ENCODE results near the gene ARVCF.

Gene ARVCF

DNA sequence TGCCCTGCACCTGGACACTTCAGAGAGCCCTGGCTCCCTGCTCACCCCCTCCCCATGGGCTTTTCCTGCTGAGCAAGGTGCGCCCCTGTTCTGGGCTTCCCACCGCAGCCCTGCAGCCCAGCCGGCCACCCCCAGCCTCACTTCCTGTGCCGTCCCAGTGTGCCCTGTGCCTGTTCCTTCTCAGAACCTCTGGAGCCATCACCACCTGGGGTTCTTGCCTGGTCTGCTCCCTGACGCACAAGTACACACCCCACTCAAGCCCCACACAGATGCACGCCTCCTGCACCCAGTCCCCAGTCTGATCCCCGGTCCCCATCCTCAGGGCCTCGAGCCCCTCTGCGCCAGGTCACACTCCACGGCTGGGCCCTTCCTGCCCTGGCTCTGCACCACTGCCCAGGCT, 39.5 kb upstream of the ARVCF start:
- H3K4me3 Mint-ChIP-seq: no peak overlapping the region
- DNase-seq (no peak), ATAC-seq (no peak)
- no peaks in the 10 kb centered on the region for H3K27me3 Mint-ChIP-seq
- peaks cover 24% of the 10 kb centered on the region for H3K4me1 Mint-ChIP-seq
- no peaks in the 10 kb centered on the region for H3K9me3 Mint-ChIP-seq
- H3K27ac Mint-ChIP-seq: peak overlapping the region in 1 of 2 donors; percentile 80

DNA sequence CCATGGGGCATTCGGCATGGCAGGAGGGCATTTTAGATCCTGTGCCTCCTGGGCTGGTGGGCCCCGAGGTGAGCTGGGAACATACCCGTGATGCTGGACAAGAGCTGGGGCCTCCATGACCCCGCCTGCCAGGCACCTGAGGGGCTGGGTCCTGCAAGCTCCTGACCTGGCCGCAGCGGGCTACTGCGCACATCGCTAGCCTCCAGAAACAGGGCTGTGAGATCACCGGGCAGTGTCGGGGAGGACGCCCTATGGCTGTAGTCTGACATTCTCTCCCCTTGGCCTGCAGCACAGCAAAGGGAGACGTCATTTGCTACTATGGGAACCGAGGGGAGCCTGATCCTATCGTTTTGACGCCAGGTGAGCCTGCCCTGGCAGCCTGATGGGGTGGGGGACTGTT, 39.0 kb upstream of the ARVCF start:
- DNase-seq: no peak
- ATAC-seq: no peak
- no peak overlapping the region for H3K4me3 Mint-ChIP-seq
- H3K4me1 Mint-ChIP-seq: peaks cover 19% of the 10 kb centered on the region
- H3K27ac Mint-ChIP-seq: no peak overlapping the region
- H3K9me3 Mint-ChIP-seq: no peaks in the 10 kb centered on the region
- no peaks in the 10 kb centered on the region for H3K27me3 Mint-ChIP-seq

DNA sequence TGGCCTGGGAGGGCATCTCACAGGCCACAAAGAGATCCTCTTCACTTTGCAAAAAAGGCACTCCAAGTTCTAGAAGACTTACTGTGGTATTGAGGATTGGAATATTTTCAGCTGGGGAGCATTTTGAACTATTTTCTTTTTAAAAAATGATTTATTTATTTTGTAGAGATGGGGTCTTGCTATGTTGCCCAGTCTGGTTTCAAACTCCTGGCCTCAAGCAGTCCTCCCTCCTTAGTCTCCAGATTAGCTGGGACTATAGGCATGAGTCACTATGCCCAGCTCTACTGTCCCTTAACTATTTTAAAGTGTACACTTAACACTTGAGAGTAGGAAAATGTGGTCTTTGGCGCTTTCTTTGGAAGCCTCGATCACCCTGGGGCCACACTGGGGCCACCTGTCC, 38.5 kb upstream of the ARVCF start:
- DNase-seq (no peak), ATAC-seq (no peak)
- no peaks in the 10 kb centered on the region for H3K9me3 Mint-ChIP-seq
- peak overlapping the region in 1 of 2 donors; percentile 69 for H3K27ac Mint-ChIP-seq
- no peaks in the 10 kb centered on the region for H3K27me3 Mint-ChIP-seq
- H3K4me3 Mint-ChIP-seq: no peak overlapping the region
- H3K4me1 Mint-ChIP-seq: peaks cover 19% of the 10 kb centered on the region

DNA sequence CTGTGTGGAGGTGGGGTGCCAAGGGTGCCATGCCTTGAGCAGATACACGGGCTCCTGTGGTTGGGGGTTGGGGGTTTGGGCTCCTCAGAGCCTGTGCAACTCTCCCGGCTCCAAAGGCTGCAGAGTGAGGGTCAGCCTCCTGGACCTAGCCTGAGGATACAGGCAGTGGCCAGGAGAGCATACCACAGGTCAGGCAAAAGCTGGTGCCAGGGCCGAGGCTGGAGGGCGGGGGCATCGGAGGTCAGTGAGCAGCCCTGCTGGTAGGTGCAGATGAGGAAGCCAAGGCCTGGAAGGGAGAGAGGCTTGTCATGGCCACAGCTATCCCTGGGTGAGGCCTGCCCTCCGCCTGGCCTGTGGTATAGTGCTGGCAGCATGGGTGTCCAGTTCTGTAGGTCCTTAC, 37.9 kb upstream of the ARVCF start:
- H3K4me1 Mint-ChIP-seq: peaks cover 14% of the 10 kb centered on the region
- H3K27me3 Mint-ChIP-seq: no peaks in the 10 kb centered on the region
- no peak for DNase-seq
- no peak for ATAC-seq
- H3K27ac Mint-ChIP-seq: peak overlapping the region in 1 of 2 donors; percentile 81
- no peaks in the 10 kb centered on the region for H3K9me3 Mint-ChIP-seq
- no peak overlapping the region for H3K4me3 Mint-ChIP-seq

DNA sequence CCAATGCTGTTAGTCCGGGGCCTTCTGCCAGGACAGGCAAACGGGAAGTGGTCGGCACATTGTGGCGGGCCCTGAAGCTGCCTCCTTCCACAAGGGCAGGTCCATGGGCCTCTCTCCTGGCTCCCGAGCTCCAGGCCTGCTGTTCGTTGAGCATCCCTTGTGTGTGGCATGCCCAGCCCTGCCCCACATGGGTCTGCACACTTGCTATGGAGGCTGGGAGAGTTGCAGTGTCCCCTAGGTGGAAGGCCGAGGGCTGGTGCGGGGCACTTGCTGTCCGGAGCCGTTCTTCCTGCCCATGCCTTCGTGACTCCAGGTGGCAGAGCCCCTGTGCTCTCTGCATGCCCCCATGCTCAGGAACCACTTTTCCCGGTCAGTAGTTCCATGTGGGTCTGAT, 37.4 kb upstream of the ARVCF start:
- peak overlapping the region in 1 of 2 donors; percentile 81 for H3K27ac Mint-ChIP-seq
- DNase-seq (no peak), ATAC-seq (no peak)
- no peak overlapping the region for H3K4me3 Mint-ChIP-seq
- no peaks in the 10 kb centered on the region for H3K27me3 Mint-ChIP-seq
- H3K9me3 Mint-ChIP-seq: no peaks in the 10 kb centered on the region
- peaks cover 10% of the 10 kb centered on the region for H3K4me1 Mint-ChIP-seq

DNA sequence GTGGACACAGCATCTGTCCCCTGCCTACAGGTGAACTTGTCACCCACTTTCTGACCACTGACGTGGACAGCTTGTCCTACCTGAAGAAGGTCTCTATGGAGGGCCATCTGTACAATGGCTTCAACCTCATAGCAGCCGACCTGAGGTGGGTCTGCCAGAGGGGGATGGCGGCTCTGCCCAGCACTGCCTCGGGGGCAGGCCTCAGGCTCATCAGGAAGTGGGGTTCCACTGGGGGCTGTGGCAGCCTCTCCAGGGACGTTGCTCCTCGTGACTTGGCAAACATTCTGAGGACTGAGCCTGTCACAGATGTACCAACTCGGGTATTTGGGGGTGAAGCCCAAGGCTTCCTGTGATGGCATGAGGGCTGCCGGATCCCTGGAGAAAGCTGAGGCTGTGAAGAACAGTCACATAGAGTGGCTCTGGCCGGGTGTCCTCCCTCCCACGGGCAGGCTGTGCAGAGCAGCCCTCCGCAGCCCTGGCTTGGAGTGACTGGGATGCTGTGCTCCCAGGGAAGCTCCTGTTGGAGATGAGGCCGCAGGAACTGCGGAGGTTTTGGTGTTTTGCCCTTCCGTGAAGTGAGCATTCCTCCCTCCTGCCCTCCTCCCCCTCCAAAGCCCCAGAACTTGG, 36.9 kb upstream of the ARVCF start:
- ATAC-seq (no peak), DNase-seq (no peak)
- peaks cover 5% of the 10 kb centered on the region for H3K4me1 Mint-ChIP-seq
- H3K4me3 Mint-ChIP-seq: no peak overlapping the region
- H3K27me3 Mint-ChIP-seq: no peaks in the 10 kb centered on the region
- no peaks in the 10 kb centered on the region for H3K9me3 Mint-ChIP-seq
- peak overlapping the region in 1 of 2 donors; percentile 37 for H3K27ac Mint-ChIP-seq

DNA sequence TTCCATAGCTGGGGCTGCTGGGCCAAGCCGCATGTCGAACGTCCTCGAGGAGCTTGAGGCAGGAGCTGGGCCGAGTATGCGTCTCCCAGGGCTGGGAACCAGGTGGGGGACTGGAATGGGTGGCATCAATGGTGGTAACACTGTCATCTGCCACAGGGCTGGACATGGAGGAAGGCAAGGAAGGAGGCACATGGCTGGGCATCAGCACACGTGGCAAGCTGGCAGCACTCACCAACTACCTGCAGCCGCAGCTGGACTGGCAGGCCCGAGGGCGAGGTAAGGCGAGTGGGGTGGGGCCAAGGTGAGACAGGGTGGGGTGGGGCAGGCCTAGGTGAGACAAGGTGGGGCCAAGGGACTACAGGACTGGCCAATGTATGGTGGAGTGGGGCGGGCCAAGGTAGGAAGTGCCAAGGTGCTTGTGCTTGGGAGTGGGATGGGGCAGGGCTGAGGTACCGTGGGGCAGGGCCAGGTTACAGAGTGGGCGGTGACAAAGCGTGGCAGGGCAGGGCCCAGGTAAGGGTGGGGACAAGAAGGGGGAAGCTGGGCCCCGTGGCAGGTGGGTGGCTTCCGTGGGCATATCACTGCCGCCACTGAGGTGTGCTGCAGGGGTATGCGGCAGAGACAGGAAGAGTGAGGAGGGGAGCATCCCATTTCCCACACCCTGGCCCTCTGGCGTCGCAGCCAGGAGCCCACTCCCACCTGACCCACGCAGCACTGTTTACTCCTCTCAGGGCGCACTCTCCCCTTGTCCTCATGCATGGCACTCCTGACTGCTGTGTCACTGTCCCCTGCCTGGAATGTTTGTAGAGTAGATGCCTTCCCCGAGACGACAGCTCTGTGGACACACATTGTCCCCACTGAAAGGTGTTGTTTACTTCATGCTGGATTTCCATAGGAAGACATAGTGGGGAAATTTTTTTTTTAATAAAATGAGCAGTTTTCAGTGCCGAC, 36.0 kb upstream of the ARVCF start:
- peak overlapping the region in 1 of 2 donors; percentile 46 for H3K27ac Mint-ChIP-seq
- no peaks in the 10 kb centered on the region for H3K9me3 Mint-ChIP-seq
- H3K27me3 Mint-ChIP-seq: no peaks in the 10 kb centered on the region
- no peak for DNase-seq
- no peak overlapping the region for H3K4me3 Mint-ChIP-seq
- H3K4me1 Mint-ChIP-seq: peaks cover 5% of the 10 kb centered on the region
- peak; percentile 18 for ATAC-seq

DNA sequence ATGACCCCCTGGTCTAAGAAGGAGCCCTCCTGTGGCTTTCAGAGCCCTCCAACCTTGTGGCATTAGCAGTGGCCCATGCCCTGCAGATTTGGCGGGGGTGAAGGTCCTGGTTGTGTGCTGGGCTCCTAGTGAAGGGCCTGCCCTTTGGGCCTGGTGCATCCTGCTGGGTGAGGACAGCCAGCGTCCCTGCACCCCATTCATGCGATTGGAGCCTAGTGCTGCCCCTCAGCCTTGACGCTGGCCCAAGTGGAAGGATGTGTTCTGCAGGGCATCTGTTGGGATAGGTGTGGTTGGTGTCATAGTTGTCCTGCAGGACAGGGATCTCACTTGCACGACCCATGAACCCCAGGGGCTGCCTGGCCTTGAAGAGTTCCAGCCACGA, 35.3 kb upstream of the ARVCF start:
- Mint-ChIP-seq H3K27ac (no peak overlapping the region), H3K27me3 (no peaks in the 10 kb centered on the region), H3K4me3 (no peak overlapping the region), H3K9me3 (no peaks in the 10 kb centered on the region), H3K4me1 (peaks cover 5% of the 10 kb centered on the region)
- ATAC-seq (no peak), DNase-seq (no peak)

DNA sequence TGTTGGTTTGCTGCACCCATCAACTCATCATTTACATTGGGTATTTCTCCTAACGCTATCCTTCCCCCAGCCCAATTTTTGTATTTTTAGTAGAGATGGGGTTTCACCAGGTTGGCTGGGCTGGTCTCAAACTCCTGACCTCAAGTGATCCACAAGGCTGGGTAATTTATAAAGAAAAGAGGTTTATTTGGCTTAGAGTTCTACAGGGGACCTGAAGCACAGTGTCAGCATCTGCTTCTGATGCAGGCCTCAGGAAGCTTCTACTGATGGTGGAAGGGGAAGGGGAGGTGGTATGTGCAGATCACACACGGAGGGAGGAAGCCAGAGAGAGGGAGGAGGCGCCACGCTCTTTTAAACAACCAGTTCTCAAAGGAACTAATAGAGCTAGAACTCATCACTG, 30.1 kb upstream of the ARVCF start:
- ATAC-seq (no peak), DNase-seq (no peak)
- Mint-ChIP-seq H3K4me3 (no peak overlapping the region), H3K4me1 (peaks cover 6% of the 10 kb centered on the region), H3K9me3 (no peaks in the 10 kb centered on the region), H3K27me3 (no peaks in the 10 kb centered on the region), H3K27ac (no peak overlapping the region)

DNA sequence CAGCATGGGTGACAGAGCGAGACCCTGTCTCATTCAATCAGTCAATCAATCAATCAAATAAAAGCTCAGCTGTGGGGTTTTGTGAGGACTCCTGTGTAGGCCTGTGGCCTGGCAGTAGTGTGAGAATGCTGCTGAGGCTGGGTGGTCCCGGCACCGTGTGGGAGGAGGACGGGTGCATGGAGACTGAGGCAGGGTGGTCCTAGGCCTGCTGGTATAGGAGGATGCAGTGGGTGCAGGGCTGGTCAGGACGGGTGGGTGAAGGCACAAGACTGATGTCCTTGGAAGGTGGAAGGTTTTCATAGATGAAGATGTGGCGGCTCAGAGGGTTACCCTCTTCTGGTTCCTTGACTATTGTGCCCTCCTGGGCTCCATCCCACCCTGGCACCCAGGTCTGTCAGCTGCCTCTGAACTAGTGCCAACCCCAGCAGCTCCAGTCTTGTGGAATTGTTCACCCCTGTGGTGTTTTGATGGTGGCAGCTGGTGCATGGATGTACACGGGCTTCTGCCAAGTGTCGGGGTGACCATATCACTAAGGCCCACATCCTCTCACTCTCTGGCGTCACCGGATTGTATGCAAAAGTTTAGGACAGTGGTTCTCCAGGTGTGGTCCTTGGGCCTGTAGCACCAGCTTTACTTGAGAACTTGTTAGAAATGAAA, 28.0 kb upstream of the ARVCF start:
- Mint-ChIP-seq H3K4me3 (no peak overlapping the region), H3K9me3 (no peaks in the 10 kb centered on the region), H3K27ac (peak overlapping the region in 1 of 2 donors; percentile 83), H3K4me1 (peaks cover 6% of the 10 kb centered on the region), H3K27me3 (no peaks in the 10 kb centered on the region)
- ATAC-seq (no peak), DNase-seq (no peak)

DNA sequence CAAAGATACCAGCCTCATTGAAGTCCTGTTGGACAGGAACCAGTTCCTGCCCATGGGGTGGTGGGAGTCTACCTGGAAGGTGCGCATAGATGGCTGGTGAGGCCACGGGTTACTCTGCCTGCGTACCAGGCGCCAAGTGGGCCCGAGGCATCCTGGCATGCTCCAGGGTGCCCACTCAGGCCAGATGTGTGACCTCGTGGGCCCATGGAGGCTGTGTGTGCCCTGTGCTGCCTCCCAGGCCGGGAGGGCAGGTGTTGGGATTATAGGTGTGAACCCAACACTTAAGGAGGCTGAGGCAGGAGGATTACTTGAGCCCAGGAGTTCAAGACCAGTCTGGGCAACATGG, 27.3 kb upstream of the ARVCF start:
- Mint-ChIP-seq H3K9me3 (no peaks in the 10 kb centered on the region), H3K27me3 (no peaks in the 10 kb centered on the region), H3K4me1 (peaks cover 6% of the 10 kb centered on the region), H3K27ac (peak overlapping the region in 1 of 2 donors; percentile 83), H3K4me3 (no peak overlapping the region)
- ATAC-seq (no peak), DNase-seq (no peak)

DNA sequence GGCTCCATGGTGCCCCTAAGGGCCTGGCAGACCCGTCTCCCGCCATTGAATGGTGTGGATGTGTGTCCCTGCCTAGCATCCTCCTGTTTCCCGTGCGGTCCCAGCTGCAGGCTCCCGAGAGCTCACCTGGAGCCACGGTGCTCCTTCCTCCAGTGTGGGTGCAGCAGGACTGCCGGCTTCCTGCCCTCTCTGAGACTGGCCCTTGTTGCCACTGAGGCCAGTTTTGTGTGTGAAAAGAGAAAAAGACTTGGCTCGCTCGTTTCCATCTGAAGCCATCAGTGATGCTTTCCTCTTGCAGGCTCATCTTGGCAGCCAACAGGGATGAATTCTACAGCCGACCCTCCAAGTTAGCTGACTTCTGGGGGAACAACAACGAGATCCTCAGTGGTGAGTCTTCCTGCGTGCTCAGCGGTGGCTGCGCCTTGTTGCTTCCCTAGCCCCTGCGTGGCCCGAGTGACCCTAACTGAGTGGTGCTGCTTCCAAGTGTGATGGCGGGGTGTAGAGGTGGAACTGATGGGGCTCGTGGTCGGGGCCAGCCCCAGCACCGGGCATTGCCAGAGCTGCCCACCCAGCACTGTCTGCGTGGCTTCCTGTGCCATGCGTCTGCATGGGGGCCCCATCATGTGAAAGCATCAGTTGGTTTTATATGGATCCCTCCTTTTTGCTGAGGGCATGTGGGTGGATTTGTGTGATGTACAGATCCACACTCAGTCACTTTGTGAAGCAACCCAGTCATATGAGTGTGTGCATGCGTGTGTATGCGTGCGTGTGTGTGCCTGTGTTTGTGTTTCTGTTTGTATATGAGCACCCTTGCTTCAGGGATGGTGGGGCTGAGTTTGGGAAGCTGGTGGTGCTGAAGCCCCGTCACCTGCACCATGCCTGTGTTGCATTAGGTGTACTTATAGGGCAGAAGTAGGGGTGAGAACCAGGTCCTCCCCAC, 26.7 kb upstream of the ARVCF start:
- Mint-ChIP-seq H3K4me1 (peaks cover 6% of the 10 kb centered on the region), H3K27me3 (no peaks in the 10 kb centered on the region), H3K27ac (peak overlapping the region; percentile 16 to 22), H3K9me3 (no peaks in the 10 kb centered on the region), H3K4me3 (no peak overlapping the region)
- no peak for DNase-seq
- no peak for ATAC-seq

DNA sequence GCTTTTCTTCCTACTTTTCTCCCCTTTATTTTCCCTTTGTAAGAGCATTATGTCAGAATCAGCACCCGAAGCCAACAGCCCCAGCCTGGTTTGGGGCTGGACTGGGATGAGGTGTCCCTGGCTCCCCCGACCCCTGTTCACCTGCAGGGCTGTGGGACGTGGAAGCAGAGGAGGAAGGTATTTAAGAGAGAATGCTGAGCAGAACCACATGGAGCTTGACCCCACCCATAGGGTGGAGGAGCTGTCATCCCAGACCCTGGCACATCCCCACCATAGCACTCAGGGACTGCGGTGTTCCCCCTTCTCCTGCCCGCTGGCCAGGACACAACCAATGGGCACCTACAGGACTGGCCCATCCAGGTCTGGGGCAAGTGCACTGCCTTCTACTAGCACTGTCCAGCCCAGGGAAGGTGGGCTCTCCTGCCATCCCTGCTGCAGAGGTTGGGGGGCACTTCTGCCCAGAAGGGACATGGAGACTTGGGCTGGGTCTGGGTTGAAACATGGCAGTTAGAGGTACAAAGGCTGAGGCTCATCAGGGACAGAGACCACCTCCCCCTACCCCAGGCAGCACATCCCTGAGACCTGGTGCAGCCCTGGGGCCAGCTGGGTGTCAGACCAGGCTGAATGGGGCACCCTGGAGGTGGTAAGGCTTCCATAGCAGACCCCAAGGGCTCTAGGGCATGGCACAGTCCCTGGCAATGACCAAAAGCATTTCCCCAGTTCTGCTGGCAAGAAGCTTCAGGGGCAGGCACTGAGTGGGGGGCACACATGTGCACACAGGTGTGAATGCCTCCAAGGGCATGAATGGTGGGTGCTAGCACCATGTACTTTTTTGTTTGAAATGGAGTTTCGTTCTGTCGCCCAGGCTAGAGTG, 23.9 kb upstream of the ARVCF start:
- no peak for DNase-seq
- Mint-ChIP-seq H3K4me3 (no peak overlapping the region), H3K27ac (peak overlapping the region in 1 of 2 donors; percentile 59), H3K4me1 (peaks cover 26% of the 10 kb centered on the region), H3K27me3 (no peaks in the 10 kb centered on the region), H3K9me3 (no peaks in the 10 kb centered on the region)
- ATAC-seq: no peak

DNA sequence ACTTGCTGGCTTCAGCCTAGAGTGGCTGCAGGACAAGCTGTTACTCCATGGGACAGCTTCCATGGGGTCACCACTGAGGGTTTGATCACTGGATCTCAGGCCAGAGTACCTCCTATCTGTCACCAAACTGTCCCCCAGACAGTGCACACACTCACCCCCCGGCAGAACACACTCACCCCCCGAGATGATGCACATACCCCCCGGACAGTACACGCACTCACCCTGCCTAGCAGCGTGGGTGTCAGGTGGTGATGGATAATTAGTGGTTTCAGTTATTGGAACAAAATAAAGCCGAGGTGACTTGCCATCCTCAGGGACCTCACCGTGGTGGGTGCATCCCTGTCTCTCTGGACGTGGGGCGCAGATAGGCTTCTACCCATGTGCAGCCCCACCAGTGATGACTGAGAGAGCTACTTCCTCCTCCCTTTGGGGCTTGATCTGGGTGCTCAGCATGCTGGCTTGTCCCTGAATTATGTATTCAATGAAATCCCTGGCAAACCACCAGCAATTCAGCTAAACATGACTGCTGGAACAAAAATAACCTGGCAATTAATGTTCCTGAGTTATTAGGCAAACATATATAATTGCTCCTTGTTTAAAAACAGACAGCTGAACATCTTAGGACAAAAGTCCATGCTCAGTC, 23.2 kb upstream of the ARVCF start:
- DNase-seq (no peak), ATAC-seq (no peak)
- H3K27ac Mint-ChIP-seq: no peak overlapping the region
- peaks cover 33% of the 10 kb centered on the region for H3K4me1 Mint-ChIP-seq
- no peak overlapping the region for H3K4me3 Mint-ChIP-seq
- no peaks in the 10 kb centered on the region for H3K27me3 Mint-ChIP-seq
- H3K9me3 Mint-ChIP-seq: no peaks in the 10 kb centered on the region

Data from stimulated activated naive CD8-positive, alpha-beta T cell treated with anti-CD3 and anti-CD28 coated beads, Interleukin-15, amount 100 ng/mL, for 72 hours (primary cell).